Endodermal cell (in vitro differentiated cells): ENCODE data around the gene BOK. TPM values are rescaled to one million over a fixed set of nuclear protein-coding genes. Genes with fewer than 3 reads are reported as not detected.

Experiments used
- DNase-seq: peaks from one replicate; pipeline ENCODE4 v3.0.0-alpha.2; 2017
- H3K27ac ChIP-seq: 2 replicates; pipeline ENCODE4 v1.5.1; 2013; ENCODE audit warnings: mild to moderate bottlenecking, low read depth, low read length, moderate library complexity
- H3K27me3 ChIP-seq: 2 replicates; pipeline ENCODE4 v1.6.1; 2013; ENCODE audit warnings: mild to moderate bottlenecking, low read length, moderate library complexity; ENCODE audit not compliant: insufficient read depth, control insufficient read depth, poor library complexity, severe bottlenecking
- H3K36me3 ChIP-seq: 2 replicates; pipeline ENCODE4 v1.7.0; 2013; ENCODE audit warnings: mild to moderate bottlenecking, low read length, moderate library complexity; ENCODE audit not compliant: control insufficient read depth, insufficient read depth
- H3K4me1 ChIP-seq: one replicate; pipeline ENCODE4 v1.7.0; 2013; ENCODE audit warnings: low read length; ENCODE audit not compliant: control insufficient read depth, insufficient read depth
- H3K4me3 ChIP-seq: 2 replicates; pipeline ENCODE4 v1.5.1; 2013; ENCODE audit warnings: mild to moderate bottlenecking, low read length, moderate library complexity
- H3K9ac ChIP-seq: 2 replicates; pipeline ENCODE4 v1.6.1; 2013; ENCODE audit warnings: mild to moderate bottlenecking, low read length, moderate library complexity; ENCODE audit not compliant: poor library complexity, severe bottlenecking; ENCODE audit errors: extremely low read depth
- H3K9me3 ChIP-seq: 2 replicates; pipeline ENCODE4 v1.6.1; 2013; ENCODE audit warnings: mild to moderate bottlenecking, low read length, moderate library complexity; ENCODE audit not compliant: control insufficient read depth
- H3K27ac Mint-ChIP-seq: 2 replicates; pipeline ENCODE4 v1.8.0; 2020; ENCODE audit warnings: mixed read lengths
- H3K27me3 Mint-ChIP-seq: 2 replicates; pipeline ENCODE4 v1.8.0; 2021; ENCODE audit warnings: mild to moderate bottlenecking, mixed read lengths; ENCODE audit not compliant: insufficient read depth
- H3K36me3 Mint-ChIP-seq: 2 replicates; pipeline ENCODE4 v1.8.0; 2020; ENCODE audit warnings: low read depth, mixed read lengths
- H3K4me1 Mint-ChIP-seq: 2 replicates; pipeline ENCODE4 v1.8.0; 2020; ENCODE audit warnings: mixed read lengths
- H3K4me3 Mint-ChIP-seq: 2 replicates; pipeline ENCODE4 v1.8.0; 2020; ENCODE audit warnings: mild to moderate bottlenecking, moderate library complexity, mixed read lengths
- H3K9me3 Mint-ChIP-seq: 2 replicates; pipeline ENCODE4 v1.8.0; 2020; ENCODE audit warnings: mild to moderate bottlenecking, mixed read lengths
- WGBS, 2 experiments: methylation state at CpG; one replicate each; pipeline versions ENCODE4 v1.1.5 to v1.1.7; 2013; ENCODE audit warnings: missing lambda C conversion rate in 2 of 2, mixed read lengths in 1 of 2; ENCODE audit not compliant: insufficient coverage in 1 of 2, insufficient read length in 1 of 2; 5-methylcytosine and 5-hydroxymethylcytosine counted together
- total RNA-seq, 2 donors: library from RNA; stranded (reverse); fragmentation: NEBNext Ultra II Directional in 1 of 2; extraction: Animal tissue kit (Norgen Biotek cat#: 25700) in 1 of 2; gene quantifications; 2 replicates in 1 of 2; 3 replicates in 1 of 2; pipeline ENCODE4 v1.2.1, GENCODE V29; 2021
- TF ChIP-seq, protein P1 (sequence below): fragments of 200-600 bp; sonication (generic); conservative IDR thresholded peaks from 2 replicates; pipeline ENCODE4 v1.5.0; 2021; ENCODE audit warnings: antibody characterized with exemption, mild to moderate bottlenecking

Gene BOK
- total RNA-seq, 2 donors from 2014 or later = 23.4 to 24.5 TPM

DNA sequence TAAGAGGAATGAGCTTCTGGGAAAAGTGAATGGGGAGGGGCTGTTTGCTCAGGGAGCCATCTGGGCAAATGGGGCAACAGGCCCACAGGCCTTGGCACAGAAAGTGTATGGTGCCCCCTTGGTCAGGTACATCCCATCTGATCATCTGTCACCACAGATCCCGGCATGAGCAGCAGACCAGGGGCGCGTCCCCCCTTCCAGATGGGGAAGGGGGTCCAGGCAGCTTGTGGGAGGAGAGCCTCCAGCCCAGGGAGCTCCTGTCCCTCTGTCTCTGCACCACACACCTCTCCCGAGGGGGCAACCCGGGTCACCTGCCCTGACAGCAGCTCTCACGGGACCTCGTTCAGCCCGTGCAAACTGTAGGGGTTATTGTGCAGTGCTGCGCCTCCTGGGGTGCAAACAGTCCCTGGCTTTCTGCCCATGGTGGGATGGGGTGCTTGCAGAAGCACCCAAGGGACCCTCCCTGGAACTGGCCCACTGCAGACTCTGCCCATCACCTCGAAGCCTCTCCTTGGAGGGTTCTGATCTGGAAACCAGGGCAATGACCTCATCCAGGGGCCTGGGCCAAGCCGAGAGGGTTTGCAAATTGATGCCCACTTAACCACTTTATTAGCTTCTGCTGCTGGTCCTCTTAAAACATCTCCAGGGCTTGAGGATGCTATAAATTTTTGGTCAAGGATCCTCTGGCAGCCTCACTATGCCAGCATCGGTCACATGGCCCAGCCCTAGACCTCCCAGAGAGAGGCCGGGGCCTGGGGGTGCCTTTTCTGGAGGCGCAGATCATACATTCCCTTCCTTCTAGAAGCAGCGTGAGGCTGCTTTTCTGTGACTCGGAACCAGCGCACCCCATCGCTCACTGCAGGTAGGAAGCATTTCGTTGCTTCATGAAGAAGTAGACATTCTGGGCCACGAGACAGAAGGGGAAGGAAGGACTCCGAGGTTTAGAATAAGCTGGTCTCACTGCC lies 7.6 kb upstream of the BOK start:
- 93 to 94% methylated on average over 16 to 21 of the region's 21 CpGs for WGBS, 2 experiments
- peaks cover 5% of the 10 kb centered on the region for H3K4me1 Mint-ChIP-seq
- H3K27me3 ChIP-seq = no peaks in the 10 kb centered on the region
- peaks cover 4% of the 10 kb centered on the region for H3K9me3 Mint-ChIP-seq
- H3K27me3 Mint-ChIP-seq = peaks cover 11% of the 10 kb centered on the region
- H3K9ac ChIP-seq = no peak overlapping the region
- H3K4me3 Mint-ChIP-seq = no peak overlapping the region
- H3K4me1 ChIP-seq = peaks cover 8% of the 10 kb centered on the region
- H3K36me3 Mint-ChIP-seq = no peaks in the 10 kb centered on the region
- H3K27ac Mint-ChIP-seq = no peak overlapping the region
- peaks cover 2% of the 10 kb centered on the region for H3K9me3 ChIP-seq
- DNase-seq = no peak
- TF ChIP-seq, protein P1, sequence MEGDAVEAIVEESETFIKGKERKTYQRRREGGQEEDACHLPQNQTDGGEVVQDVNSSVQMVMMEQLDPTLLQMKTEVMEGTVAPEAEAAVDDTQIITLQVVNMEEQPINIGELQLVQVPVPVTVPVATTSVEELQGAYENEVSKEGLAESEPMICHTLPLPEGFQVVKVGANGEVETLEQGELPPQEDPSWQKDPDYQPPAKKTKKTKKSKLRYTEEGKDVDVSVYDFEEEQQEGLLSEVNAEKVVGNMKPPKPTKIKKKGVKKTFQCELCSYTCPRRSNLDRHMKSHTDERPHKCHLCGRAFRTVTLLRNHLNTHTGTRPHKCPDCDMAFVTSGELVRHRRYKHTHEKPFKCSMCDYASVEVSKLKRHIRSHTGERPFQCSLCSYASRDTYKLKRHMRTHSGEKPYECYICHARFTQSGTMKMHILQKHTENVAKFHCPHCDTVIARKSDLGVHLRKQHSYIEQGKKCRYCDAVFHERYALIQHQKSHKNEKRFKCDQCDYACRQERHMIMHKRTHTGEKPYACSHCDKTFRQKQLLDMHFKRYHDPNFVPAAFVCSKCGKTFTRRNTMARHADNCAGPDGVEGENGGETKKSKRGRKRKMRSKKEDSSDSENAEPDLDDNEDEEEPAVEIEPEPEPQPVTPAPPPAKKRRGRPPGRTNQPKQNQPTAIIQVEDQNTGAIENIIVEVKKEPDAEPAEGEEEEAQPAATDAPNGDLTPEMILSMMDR = no peak
- no peak overlapping the region for H3K27ac ChIP-seq
- H3K4me3 ChIP-seq = no peak overlapping the region
- H3K36me3 ChIP-seq = no peaks in the 10 kb centered on the region

DNA sequence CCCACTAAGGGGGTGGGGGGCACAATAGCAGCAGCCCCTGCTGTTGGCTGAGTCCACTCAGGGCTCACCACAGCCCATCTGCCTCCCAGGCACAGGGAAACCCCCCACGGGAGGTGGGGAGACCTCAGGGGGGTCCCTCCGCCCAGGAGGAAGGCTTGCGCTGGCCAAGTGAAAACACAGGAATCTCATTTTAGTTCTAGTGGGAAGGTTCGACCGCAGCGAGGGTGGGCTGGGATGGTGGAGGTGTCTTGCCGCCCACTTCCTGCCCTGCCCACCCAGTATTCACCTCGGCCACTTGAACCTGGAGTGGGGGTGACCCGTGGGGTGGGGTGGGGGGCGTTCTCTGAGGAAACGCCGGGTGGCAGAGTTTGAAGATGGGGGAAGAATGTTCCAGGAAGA lies 6.9 kb upstream of the BOK start:
- Histone ChIP-seq H3K9me3 (peaks cover 6% of the 10 kb centered on the region), H3K27ac (no peak overlapping the region), H3K4me3 (no peak overlapping the region), H3K4me1 (peaks cover 8% of the 10 kb centered on the region), H3K9ac (no peak overlapping the region), H3K27me3 (no peaks in the 10 kb centered on the region), H3K36me3 (no peaks in the 10 kb centered on the region)
- 88% methylated on average over 12 of the region's 12 CpGs; no CpG with 5 or more reads in 1 of the 2 experiments for WGBS, 2 experiments
- Mint-ChIP-seq H3K36me3 (no peaks in the 10 kb centered on the region), H3K27ac (no peak overlapping the region), H3K9me3 (peaks cover 9% of the 10 kb centered on the region), H3K27me3 (peaks cover 11% of the 10 kb centered on the region), H3K4me3 (no peak overlapping the region), H3K4me1 (peaks cover 5% of the 10 kb centered on the region)
- DNase-seq = no peak
- TF ChIP-seq, protein P1 = no peak

DNA sequence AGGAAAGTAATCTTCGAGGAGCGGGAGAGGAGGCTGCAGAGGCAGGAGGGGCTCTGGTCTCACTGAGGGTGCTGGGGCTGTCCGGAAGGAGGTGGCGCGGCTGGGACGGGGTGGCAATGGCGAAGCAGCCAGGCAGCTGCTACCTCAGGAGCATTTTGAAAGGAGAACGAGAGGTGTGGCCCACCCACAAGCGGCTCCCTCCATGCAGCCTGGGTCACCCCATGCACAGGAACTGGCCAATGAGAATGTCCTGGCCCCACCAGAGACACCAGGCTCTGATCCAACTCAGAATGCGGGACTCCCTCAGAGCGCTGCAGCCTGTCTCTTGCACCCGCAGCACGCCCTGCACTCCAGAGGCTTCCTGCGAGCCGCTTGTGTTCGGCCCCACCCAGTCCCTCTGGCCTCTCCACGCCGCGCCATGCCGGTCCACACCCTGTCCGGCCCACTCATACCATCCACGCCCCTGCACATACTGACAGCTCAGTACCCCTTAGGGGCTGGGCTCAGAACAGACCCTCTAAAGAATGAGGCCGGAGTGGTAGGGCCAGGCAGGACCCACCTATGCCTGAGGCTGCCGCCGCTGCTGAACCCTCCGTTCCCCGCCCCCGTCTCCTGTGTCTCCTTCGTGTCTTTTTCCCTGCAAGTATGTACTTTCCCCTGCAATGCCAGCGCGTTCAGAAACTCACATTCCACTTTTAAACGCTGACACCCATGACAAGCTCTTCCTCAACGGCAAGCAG lies 6.4 kb upstream of the BOK start:
- H3K27ac ChIP-seq = no peak overlapping the region
- no peaks in the 10 kb centered on the region for H3K36me3 Mint-ChIP-seq
- H3K27ac Mint-ChIP-seq = no peak overlapping the region
- peaks cover 2% of the 10 kb centered on the region for H3K4me1 Mint-ChIP-seq
- H3K4me3 ChIP-seq = no peak overlapping the region
- peaks cover 2% of the 10 kb centered on the region for H3K4me1 ChIP-seq
- no peaks in the 10 kb centered on the region for H3K36me3 ChIP-seq
- H3K9me3 Mint-ChIP-seq = peaks cover 15% of the 10 kb centered on the region
- WGBS, 2 experiments = 89 to 90% methylated on average over 26 to 33 of the region's 33 CpGs
- no peak for DNase-seq
- TF ChIP-seq, protein P1 = no peak
- no peak overlapping the region for H3K9ac ChIP-seq
- H3K27me3 Mint-ChIP-seq = peaks cover 11% of the 10 kb centered on the region
- H3K4me3 Mint-ChIP-seq = no peak overlapping the region
- H3K9me3 ChIP-seq = peaks cover 8% of the 10 kb centered on the region
- H3K27me3 ChIP-seq = no peaks in the 10 kb centered on the region
